Measurements from ENCODE around the gene PRDM16. TPM values are rescaled to one million over a fixed set of nuclear protein-coding genes. Genes with fewer than 3 reads are reported as not detected.

Gene PRDM16
- total and polyA plus RNA-seq, 2 of the 4 experiments (the other 2 are of a cell fraction), result 0.02 TPM; not detected in 1

GRCh38 chr1:3257788-3258187 is 188.8 kb downstream of the PRDM16 start:
- Histone ChIP-seq H3K36me3 (ENCODE audit: control insufficient read depth, insufficient read depth, low read length) (no peaks in the 10 kb centered on the region), H3K9me3 (ENCODE audit: control insufficient read depth, insufficient read depth, low read length) (peaks cover 13% of the 10 kb centered on the region), H4K20me1 (ENCODE audit: insufficient read depth, low read length) (no peaks in the 10 kb centered on the region), H3K23ac (ENCODE audit: low read depth, low read length) (no peak overlapping the region), H3K18ac (ENCODE audit: low read depth, low read length) (no peak overlapping the region), H2BK20ac (ENCODE audit: low read depth, low read length) (no peak overlapping the region), H4K8ac (ENCODE audit: low read depth in 2 of 2, low read length in 2 of 2) (no peak overlapping the region), H2BK5ac (ENCODE audit: low read depth, low read length, poor library complexity, severe bottlenecking) (no peak overlapping the region), H2AFZ (replicated peaks; ENCODE audit: low read length, poor library complexity) (peak overlapping the region; percentile 35), H3K4me2 (ENCODE audit: low read depth, low read length) (no peak overlapping the region), H3K27me3 (ENCODE audit: control insufficient read depth, insufficient read depth, low read length) (no peaks in the 10 kb centered on the region), H3K4me1 (ENCODE audit: control insufficient read depth, insufficient read depth, low read length) (no peaks in the 10 kb centered on the region), H3K56ac (ENCODE audit: extremely low read depth, insufficient read depth, low read length) (no peak overlapping the region), H2BK15ac (ENCODE audit: low read depth, low read length) (no peak overlapping the region), H4K91ac (ENCODE audit: insufficient read depth, low read depth, low read length) (no peak overlapping the region), H2AK5ac (ENCODE audit: low read depth, low read length) (no peak overlapping the region), H2AK9ac (replicated peaks; ENCODE audit: low read depth, low read length, poor library complexity) (no peak overlapping the region), H2BK120ac (ENCODE audit: low read depth, low read length) (no peak overlapping the region), H3K9ac (ENCODE audit: low read depth, low read length) (no peak overlapping the region), H3K4ac (ENCODE audit: low read depth, low read length) (no peak overlapping the region), H3K14ac (replicated peaks; ENCODE audit: low read depth, low read length) (no peak overlapping the region), H3K4me3 (ENCODE audit: insufficient read depth, low read depth, low read length) (no peak overlapping the region), H3K79me1 (ENCODE audit: low read depth in 1 of 2, low read length in 2 of 2) (no peaks in the 10 kb centered on the region), H4K5ac (ENCODE audit: low read depth, low read length) (no peak overlapping the region), H3K27ac (ENCODE audit: insufficient read depth, low read length) (no peak overlapping the region), H3K9me1 (ENCODE audit: insufficient read depth, low read length) (no peaks in the 10 kb centered on the region)
- BruUV-seq (replicated peaks), result no TSS peak
- DNase-seq (no peak), ATAC-seq (ENCODE audit: low read depth) (no peak)
- dilution Hi-C loops (cut with HindIII; ENCODE audit: low sequenced_read_pairs, unreplicated experiment) (no loop called here), in situ Hi-C loops (cut with MboI; ENCODE audit: low sequenced_read_pairs) (no loop called here), intact Hi-C loops (cut with micrococcal nuclease) (no loop called here)
- no CpG with 5 or more reads among the region's 4 CpGs for WGBS, 2 experiments (ENCODE audit: extremely low coverage in 2 of 2, insufficient read length in 1 of 2)
- ChIA-PET CTCF (no interaction called here), POLR2A (ENCODE audit: unreplicated experiment) (no interaction called here)
- TF ChIP-seq FOS (IDR thresholded peaks at IDR 0.05; ENCODE audit: low read depth, low read length) (no peak), MAFK (IDR thresholded peaks at IDR 0.05; ENCODE audit: low read depth, low read length) (no peak), CEBPB (IDR thresholded peaks at IDR 0.05; ENCODE audit: low read depth, low read length) (no peak), ELK1 (IDR thresholded peaks at IDR 0.05; ENCODE audit: borderline replicate concordance, low read depth, low read length) (no peak), POLR2A (IDR thresholded peaks at IDR 0.05; ENCODE audit: low read depth, low read length) (no peak), CTCF (conservative IDR thresholded peaks at IDR 0.05; ENCODE audit: low read depth, low read length) (no peak), USF2 (IDR thresholded peaks at IDR 0.05; ENCODE audit: low read depth, low read length) (no peak), RFX5 (IDR thresholded peaks at IDR 0.05; ENCODE audit: low read depth, low read length) (no peak), CHD1 (IDR thresholded peaks at IDR 0.05; ENCODE audit: low read depth, low read length) (no peak), NFE2L2 (IDR thresholded peaks at IDR 0.05; ENCODE audit: low read depth, low read length) (no peak), SMC3 (IDR thresholded peaks at IDR 0.05; ENCODE audit: low read depth, low read length) (no peak), RAD21 (IDR thresholded peaks at IDR 0.05; ENCODE audit: low read length) (no peak), MAZ (IDR thresholded peaks at IDR 0.05; ENCODE audit: borderline replicate concordance, low read depth, low read length) (no peak), RCOR1 (IDR thresholded peaks at IDR 0.05; ENCODE audit: insufficient replicate concordance, low read length) (no peak), MXI1 (IDR thresholded peaks at IDR 0.05; ENCODE audit: borderline replicate concordance, low read depth, low read length) (no peak), BHLHE40 (IDR thresholded peaks at IDR 0.05; ENCODE audit: low read depth, low read length) (no peak)
